HEK293 (cell line): ENCODE data around the gene DNAJB4.

Experiments used
- CTCF ChIP-seq: fragments of 450-650 bp; formaldehyde crosslinking; IDR thresholded peaks from 2 replicates; pipeline ENCODE4 v1.5.1; 2016; ENCODE audit warnings: missing biosample characterization, missing genetic modification characterization
- TCF7L2 ChIP-seq: IDR thresholded peaks from 2 replicates; pipeline ENCODE4 v1.6.1; 2011; ENCODE audit warnings: low read depth, mild to moderate bottlenecking, inconsistent platforms, low read length, moderate library complexity, borderline replicate concordance
- ZNF16 ChIP-seq: fragments of 450-650 bp; formaldehyde crosslinking; IDR thresholded peaks from 2 replicates; pipeline ENCODE4 v1.5.1; 2016; ENCODE audit warnings: low read depth, missing biosample characterization, missing genetic modification characterization

GRCh38 chr1:77991638-77992037 lies 13.1 kb upstream of the DNAJB4 start:
- no peak for TF ChIP-seq CTCF (tag by site-specific recombination)
- TF ChIP-seq TCF7L2 = no peak
- TF ChIP-seq ZNF16 (tag by site-specific recombination) = no peak
